Left lung (tissue), 10 donors: ENCODE data around the gene FUBP3. TPM values are rescaled to one million over a fixed set of nuclear protein-coding genes. Genes with fewer than 3 reads are reported as not detected.
"Not testable (repeated sequence)": the region's sequence is repeated elsewhere in the genome, so short reads cannot be mapped to it uniquely, and the experiment has no call there.

ENCODE experiments used
- ATAC-seq: fragments of 200-7000 bp; cut with Tn5 transposase; one replicate; pipeline ENCODE4 v1.9.1; 2020; ENCODE audit warnings: moderate library complexity
- DNase-seq, 4 donors: peaks; one replicate each; pipeline ENCODE4 v3.0.0-alpha.2; 2013 to 2020
- H3K27ac ChIP-seq, 2 donors: fragments of 200-600 bp; sonication (generic) in 1 of 2; one replicate each; pipeline versions ENCODE4 v1.5.0 to v1.8.0; 2020 to 2021
- H3K27me3 ChIP-seq, 2 donors: fragments of 200-600 bp; sonication (generic) in 1 of 2; one replicate each; pipeline versions ENCODE4 v1.5.0 to v1.8.0; 2020 to 2021
- H3K36me3 ChIP-seq, 2 donors: fragments of 200-600 bp; sonication (generic) in 1 of 2; one replicate each; pipeline versions ENCODE4 v1.5.0 to v1.8.0; 2020 to 2021
- H3K4me1 ChIP-seq, 2 donors: fragments of 200-600 bp; one replicate each; pipeline ENCODE4 v1.8.0; 2021
- H3K4me3 ChIP-seq, 2 donors: fragments of 200-600 bp; sonication (generic) in 1 of 2; one replicate each; pipeline versions ENCODE4 v1.5.0 to v1.8.0; 2020 to 2021; ENCODE audit warnings: mild to moderate bottlenecking in 1 of 2
- H3K9me3 ChIP-seq, 2 donors: fragments of 200-600 bp; sonication (generic) in 1 of 2; one replicate each; pipeline versions ENCODE4 v1.5.0 to v1.8.0; 2020 to 2021
- CTCF ChIP-seq, 2 donors: fragments of 200-600 bp; sonication (generic) in 1 of 2; IDR thresholded peaks; one replicate each; pipeline versions ENCODE4 v1.5.0 to v1.8.0; 2021; ENCODE audit warnings: antibody characterized with exemption in 2 of 2
- intact Hi-C, 2 donors: fragments of 100-400 bp; cut with DNase I; formaldehyde crosslinking; loops; one replicate each; pipeline versions ENCODE4 v1.11.2 to v1.14.2; 2022
- microRNA-seq, 2 donors: library from miRNA; unstranded; fragments of <30 nt; microRNA quantifications; one replicate each; pipeline ENCODE4, GENCODE V29; 2019
- polyA plus RNA-seq, 6 donors: library from polyadenylated mRNA; unstranded; fragments of 120-200 nt; gene quantifications; one replicate each; pipeline ENCODE4 v1.2.1, GENCODE V29; 2013; ENCODE audit not compliant: insufficient read length in 6 of 6
- total RNA-seq, 2 donors: library from RNA; stranded (reverse); fragmentation: NEBNext Ultra II Directional; extraction: Animal tissue kit (Norgen Biotek cat#: 25700); gene quantifications; one replicate each; pipeline ENCODE4 v1.2.1, GENCODE V29; 2021
- donor health status: DM: no; HTN: yes; CAD: no.
- donor health status: DM: no; HTN: no; CAD: no.

FUBP3 gene
- total and polyA plus RNA-seq, 8 donors = 33.1 to 70.0 (median 58.9) TPM

GRCh38 chr9:130685104-130685503, 105.7 kb downstream of the FUBP3 start:
- H3K27ac ChIP-seq = no peak overlapping the region
- no peak overlapping the region for H3K4me3 ChIP-seq
- H3K9me3 ChIP-seq = no peaks in the 10 kb centered on the region
- intact Hi-C loops = loop anchor here in 1 of 2 donors (10.0 kb wide), 1 partner anchor 220 kb away; no protein-coding TSS in a partner anchor
- DNase-seq (no peak), ATAC-seq (no peak)
- no peaks in the 10 kb centered on the region for H3K36me3 ChIP-seq
- peaks cover 7 to 21% of the 10 kb centered on the region in 2 donors for H3K27me3 ChIP-seq
- H3K4me1 ChIP-seq = peaks cover 10% of the 10 kb centered on the region in 2 donors
- no peak for TF ChIP-seq CTCF (IDR thresholded peaks at IDR 0.05)

GRCh38 chr9:130685945-130686344, 106.6 kb downstream of the FUBP3 start:
- H3K9me3 ChIP-seq, DNase-seq, H3K27ac ChIP-seq, H3K4me3 ChIP-seq, ATAC-seq, H3K36me3 ChIP-seq: not testable (repeated sequence)
- intact Hi-C loops = loop anchor here in 1 of 2 donors (10.0 kb wide), 1 partner anchor 221 kb away; no protein-coding TSS in a partner anchor
- H3K4me1 ChIP-seq = peaks cover 10% of the 10 kb centered on the region in 2 donors
- peaks cover under 1 to 13% of the 10 kb centered on the region in 2 donors for H3K27me3 ChIP-seq

- ATAC-seq (no peak), DNase-seq (no peak)
- H3K27ac ChIP-seq = no peak overlapping the region
- H3K4me1 ChIP-seq = peaks cover under 1 to 3% of the 10 kb centered on the region in 2 donors
- H3K9me3 ChIP-seq = no peaks in the 10 kb centered on the region
- intact Hi-C loops = loop anchor here in 1 of 2 donors (10.0 kb wide), 1 partner anchor 223 kb away; no protein-coding TSS in a partner anchor
- H3K4me3 ChIP-seq = no peak overlapping the region
- H3K27me3 ChIP-seq = no peaks in the 10 kb centered on the region
- no peaks in the 10 kb centered on the region for H3K36me3 ChIP-seq
- no peak for TF ChIP-seq CTCF (IDR thresholded peaks at IDR 0.05)
Observed at GRCh38 chr9:130687615-130688014, 108.2 kb downstream of the FUBP3 start.

Small RNAs within 50 kb of the gene (microRNA-seq; reads per million reads assigned to microRNA genes)
- gene MIR6856 = 0 reads per million in 2 donors

Other genes with a start within 250 kb of the FUBP3 start
- gene ASS1, start 134.6 kb upstream of the FUBP3 start, total RNA-seq = 10 to 100 TPM; 76.7 to 99.7 TPM
- 10 to 100 TPM; 11.9 to 36.6 (median 20.5) TPM for gene ASS1, start 134.6 kb upstream of the FUBP3 start, polyA plus RNA-seq
- not detected for gene PRDM12, start 85.0 kb downstream of the FUBP3 start, total RNA-seq
- not detected for gene PRDM12, start 85.0 kb downstream of the FUBP3 start, polyA plus RNA-seq
- 10 to 100 TPM; 17.5 to 27.6 TPM for gene EXOSC2, start 114.2 kb downstream of the FUBP3 start, total RNA-seq
- gene EXOSC2, start 114.2 kb downstream of the FUBP3 start, polyA plus RNA-seq = 10 to 100 TPM; 47.4 to 56.4 (median 54.5) TPM